Effector CD4-positive, alpha-beta T cell (primary cell): ENCODE results near the gene MVB12B.

Source experiments
- DNase-seq: peaks from one replicate; pipeline ENCODE4 v3.0.0-alpha.2; 2020

Gene MVB12B

GRCh38 chr9:126304207-126304970, 22.2 kb upstream of the MVB12B start:
- DNase-seq = no peak

GRCh38 chr9:126304971-126305320, 21.7 kb upstream of the MVB12B start:
- no peak for DNase-seq

GRCh38 chr9:126306071-126306647, 20.5 kb upstream of the MVB12B start:
- DNase-seq = no peak

- no peak for DNase-seq
These were observed 19.1 kb upstream of the MVB12B start for GRCh38 chr9:126307322-126308061.

- no peak for DNase-seq
These were observed 17.0 kb upstream of the MVB12B start for GRCh38 chr9:126309427-126310189.

GRCh38 chr9:126312584-126313551, 13.8 kb upstream of the MVB12B start:
- DNase-seq = no peak

GRCh38 chr9:126316085-126316655, 10.5 kb upstream of the MVB12B start:
- no peak for DNase-seq

- DNase-seq = peak; percentile 25
These were observed 9.1 kb upstream of the MVB12B start for GRCh38 chr9:126317513-126317912.

GRCh38 chr9:126318858-126319257, 7.8 kb upstream of the MVB12B start:
- DNase-seq = no peak

GRCh38 chr9:126319671-126320070, 7.0 kb upstream of the MVB12B start:
- no peak for DNase-seq

GRCh38 chr9:126320158-126320922, 6.3 kb upstream of the MVB12B start:
- no peak for DNase-seq

GRCh38 chr9:126321742-126322141, 4.9 kb upstream of the MVB12B start:
- DNase-seq = no peak

- no peak for DNase-seq
These were observed 808 bp upstream of the MVB12B start for GRCh38 chr9:126325821-126326220.

GRCh38 chr9:126327006-126327713, 531 bp downstream of the MVB12B start:
- no peak for DNase-seq

GRCh38 chr9:126327714-126328185, 1.1 kb downstream of the MVB12B start:
- no peak for DNase-seq

- no peak for DNase-seq
These were observed 1.8 kb downstream of the MVB12B start for GRCh38 chr9:126328407-126328806.

- no peak for DNase-seq
These were observed 3.0 kb downstream of the MVB12B start for GRCh38 chr9:126329476-126330275.

GRCh38 chr9:126330536-126330935, 3.9 kb downstream of the MVB12B start:
- DNase-seq = no peak
